PC-3 (cell line): ENCODE results near the gene FBN2.

Source experiments
- CTCF ChIP-seq: fragments of 300-600 bp; sonication (generic); conservative IDR thresholded peaks from 2 replicates; pipeline ENCODE4 v1.5.1; 2017; ENCODE audit warnings: antibody characterized with exemption, low read depth, mild to moderate bottlenecking, low read length
- EZH2 ChIP-seq: fragments of 300-600 bp; sonication (generic); IDR thresholded peaks from one replicate; pipeline ENCODE4 v1.6.1; 2017; ENCODE audit warnings: antibody characterized with exemption, mild to moderate bottlenecking, low read length; ENCODE audit not compliant: unreplicated experiment

DNA sequence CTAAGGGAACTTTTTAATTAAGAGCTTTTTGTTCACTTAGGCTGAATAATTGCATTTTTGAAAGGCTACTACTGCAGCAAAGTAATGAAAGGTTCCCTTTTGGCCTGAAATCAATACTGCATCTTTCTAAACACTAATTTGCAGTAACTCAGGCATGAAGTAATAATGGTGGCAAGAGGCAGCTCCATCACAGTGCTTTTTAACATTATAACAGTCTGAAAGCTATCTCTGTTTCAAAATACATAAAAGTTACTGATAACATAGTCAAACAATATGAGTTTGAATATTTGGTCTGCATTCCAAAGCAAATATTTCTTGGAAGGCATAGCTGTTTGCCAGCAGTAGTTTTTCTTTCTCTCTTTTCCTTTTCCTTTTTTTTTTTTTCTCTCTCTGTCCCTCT, 113.4 kb downstream of the FBN2 start:
- TF ChIP-seq CTCF (no peak), EZH2 (no peak)
